ENCODE measurements around the gene PBXIP1. TPM values are rescaled to one million over a fixed set of nuclear protein-coding genes. Genes with fewer than 3 reads are reported as not detected.

The PBXIP1 gene
- total RNA-seq, 2 donors from 2014 or later = 81.4 to 101 TPM

DNA sequence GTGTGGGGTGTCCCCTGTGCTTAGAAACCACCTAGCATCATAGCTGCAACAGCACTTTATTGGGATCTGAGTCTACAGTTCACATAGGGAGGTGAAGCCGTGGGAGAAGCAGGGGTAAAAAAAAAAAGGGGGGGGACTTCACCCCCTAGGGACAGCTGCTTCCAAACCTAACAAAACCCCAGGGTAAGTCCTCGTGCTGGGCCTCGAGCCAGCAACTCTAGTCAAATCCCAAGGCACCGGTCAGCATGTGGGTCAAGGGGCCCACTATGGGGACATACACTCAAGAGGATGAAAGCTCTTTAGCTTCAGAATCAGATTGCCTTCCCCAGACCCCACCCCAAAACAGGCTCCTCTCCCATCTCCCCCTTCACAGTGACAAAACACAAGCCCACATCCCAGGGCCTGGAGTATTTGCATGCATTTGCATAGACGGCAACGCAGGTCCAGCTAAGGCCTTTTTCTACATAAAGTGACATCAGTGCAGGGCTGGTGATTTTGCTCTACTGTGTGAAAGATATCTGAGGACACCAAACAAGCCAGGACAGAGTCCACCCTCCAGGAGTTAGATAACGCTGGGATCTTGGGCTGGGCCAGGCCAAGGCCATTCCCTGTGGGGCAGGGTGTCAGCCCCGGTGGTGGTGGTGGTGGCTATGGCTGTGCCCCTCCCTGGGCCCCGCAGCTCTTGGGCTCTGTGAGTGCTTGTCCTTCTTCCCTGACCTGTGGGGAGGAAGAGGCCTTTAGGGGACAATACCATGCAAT, 11.3 kb downstream of the PBXIP1 start:
- Histone ChIP-seq H3K27ac (peak overlapping the region; percentile 60 to 66), H3K9me3 (no peaks in the 10 kb centered on the region), H3K27me3 (no peaks in the 10 kb centered on the region), H3K4me3 (no peak overlapping the region), H3K4me1 (peaks cover 0 to 48% of the 10 kb centered on the region in 2 donors), H3K36me3 (peaks cover 15% of the 10 kb centered on the region)
- no peak for DNase-seq (ENCODE audit: low spot score)
- no peak for TF ChIP-seq CTCF (IDR thresholded peaks at IDR 0.05)

GRCh38 chr1:154943649-154944400, 12.1 kb downstream of the PBXIP1 start:
- Histone ChIP-seq H3K27me3 (no peaks in the 10 kb centered on the region), H3K36me3 (peaks cover 15% of the 10 kb centered on the region), H3K4me3 (no peak overlapping the region), H3K4me1 (peaks cover 0 to 49% of the 10 kb centered on the region in 2 donors), H3K9me3 (no peaks in the 10 kb centered on the region), H3K27ac (peak overlapping the region; percentile 60 to 66)
- TF ChIP-seq CTCF (IDR thresholded peaks at IDR 0.05) = peak; percentile 50 to 78
- DNase-seq (ENCODE audit: low spot score) = no peak

DNA sequence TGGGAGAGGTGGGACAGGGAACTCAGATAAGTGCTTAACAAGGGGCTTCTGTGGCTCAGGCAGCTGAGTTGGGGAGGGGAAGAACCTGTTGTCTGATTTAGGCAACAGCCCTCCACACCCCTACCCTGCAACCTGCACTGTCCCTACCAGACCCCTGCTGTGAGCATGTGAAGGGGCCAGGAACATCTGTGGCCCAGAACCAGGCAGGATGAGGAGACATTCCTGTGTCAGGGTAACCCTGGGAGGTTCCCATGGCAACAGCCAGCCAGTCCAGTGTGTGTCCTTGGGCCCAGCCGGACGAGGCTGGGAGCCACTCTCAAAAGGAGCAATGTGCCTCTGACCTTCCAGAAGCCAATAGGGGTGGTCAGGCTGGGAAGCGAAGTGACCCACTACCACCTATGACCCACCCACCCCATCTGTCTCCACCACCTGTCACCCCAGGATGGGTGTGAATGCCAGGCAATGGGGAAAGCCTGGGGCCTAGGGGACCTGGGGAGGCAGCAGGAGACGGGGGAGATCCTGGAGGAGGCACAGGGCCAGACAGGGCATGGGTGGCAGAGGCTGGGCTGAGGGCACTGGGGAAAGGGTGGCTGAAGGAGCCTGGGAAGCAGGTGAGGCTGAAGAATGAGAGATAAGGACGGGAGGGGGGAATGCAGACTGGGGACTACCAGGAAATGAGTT, 14.4 kb downstream of the PBXIP1 start:
- DNase-seq (ENCODE audit: low spot score) = no peak
- Histone ChIP-seq H3K4me1 (peaks cover 0 to 62% of the 10 kb centered on the region in 2 donors), H3K4me3 (no peak overlapping the region), H3K27ac (peak overlapping the region; percentile 44 to 46), H3K36me3 (peaks cover 4% of the 10 kb centered on the region), H3K9me3 (no peaks in the 10 kb centered on the region), H3K27me3 (no peaks in the 10 kb centered on the region)
- no peak for TF ChIP-seq CTCF (IDR thresholded peaks at IDR 0.05)

- no peak for DNase-seq (ENCODE audit: low spot score)
- Histone ChIP-seq H3K36me3 (no peaks in the 10 kb centered on the region), H3K9me3 (no peaks in the 10 kb centered on the region), H3K27ac (peak overlapping the region; percentile 3 to 44), H3K4me3 (no peak overlapping the region), H3K4me1 (peaks cover 0 to 68% of the 10 kb centered on the region in 2 donors), H3K27me3 (no peaks in the 10 kb centered on the region)
- no peak for TF ChIP-seq CTCF (IDR thresholded peaks at IDR 0.05)
Measured at GRCh38 chr1:154940651-154941194, 15.2 kb downstream of the PBXIP1 start.

- H3K9me3 ChIP-seq = no peaks in the 10 kb centered on the region
- H3K27me3 ChIP-seq = no peaks in the 10 kb centered on the region
- no peak for DNase-seq (ENCODE audit: low spot score)
- H3K27ac ChIP-seq = peak overlapping the region; percentile 3 to 44
- H3K36me3 ChIP-seq = no peaks in the 10 kb centered on the region
- no peak overlapping the region for H3K4me3 ChIP-seq
- peaks cover 0 to 73% of the 10 kb centered on the region in 2 donors for H3K4me1 ChIP-seq
- TF ChIP-seq CTCF (IDR thresholded peaks at IDR 0.05) = no peak
Measured at GRCh38 chr1:154940213-154940560, 15.7 kb downstream of the PBXIP1 start.
